Stimulated activated CD8-positive, alpha-beta memory T cell treated with anti-CD3 and anti-CD28 coated beads, Interleukin-4, amount 100 ng/mL, for 24 hours (primary cell): ENCODE results near the gene FGF1.

Experiments used
- DNase-seq: peaks from one replicate; pipeline ENCODE4 v3.0.0-alpha.2; 2020; ENCODE audit warnings: low read depth

FGF1 gene

DNA sequence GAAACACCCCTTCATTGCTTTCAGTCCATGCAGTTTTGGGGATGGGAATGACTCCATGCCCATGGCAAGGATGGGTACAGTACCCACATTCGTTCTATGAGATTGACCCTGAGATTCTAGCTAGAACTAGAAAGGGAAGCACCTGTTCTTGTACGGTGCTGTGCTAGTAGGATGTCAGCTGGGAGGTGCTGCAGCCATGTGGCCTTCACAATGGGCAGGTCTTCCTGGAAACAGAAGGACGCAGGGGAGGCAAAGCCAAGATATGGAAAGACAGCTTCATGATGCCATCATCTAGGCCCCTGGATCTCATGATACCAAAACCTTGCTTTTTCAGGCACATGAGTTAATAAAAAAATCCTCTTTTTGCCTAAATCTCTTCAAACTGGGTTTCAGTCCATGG is 10.5 kb upstream of the FGF1 start:
- DNase-seq = no peak

DNA sequence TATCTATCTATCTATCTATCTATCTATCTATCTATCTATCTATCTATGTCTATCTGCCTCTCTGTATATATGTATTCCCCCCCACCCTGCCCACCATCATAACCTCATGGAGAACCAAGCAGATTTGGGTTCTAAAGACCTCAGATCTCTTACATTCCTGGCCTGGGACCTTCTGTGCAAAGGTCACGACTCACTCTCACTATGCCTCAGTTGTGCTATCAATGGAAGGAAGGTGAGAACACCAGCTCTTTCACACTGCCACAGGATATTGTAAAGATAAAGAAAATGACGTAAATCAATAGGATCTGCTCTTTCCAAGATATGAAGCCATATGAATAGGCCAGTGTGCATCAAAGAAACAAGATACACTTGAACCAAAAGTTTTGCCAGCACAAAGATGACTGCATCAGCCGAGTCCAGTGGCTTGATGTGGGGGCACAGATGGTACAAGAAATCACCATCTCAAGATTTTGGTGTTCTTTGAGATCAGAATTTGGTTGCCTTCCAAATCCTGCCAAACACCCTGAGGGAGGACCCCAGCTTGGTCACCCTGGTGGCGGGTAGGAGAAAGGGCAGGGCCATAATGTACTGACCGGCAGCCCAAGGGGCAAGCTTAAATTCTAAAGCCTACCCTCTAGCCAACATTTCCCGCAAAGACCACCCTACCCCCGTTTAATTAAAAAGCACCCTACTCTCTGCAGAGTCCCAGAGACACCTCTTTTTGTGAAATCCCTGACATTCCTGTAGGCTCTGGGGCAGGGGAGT is 8.4 kb upstream of the FGF1 start:
- DNase-seq = no peak

DNA sequence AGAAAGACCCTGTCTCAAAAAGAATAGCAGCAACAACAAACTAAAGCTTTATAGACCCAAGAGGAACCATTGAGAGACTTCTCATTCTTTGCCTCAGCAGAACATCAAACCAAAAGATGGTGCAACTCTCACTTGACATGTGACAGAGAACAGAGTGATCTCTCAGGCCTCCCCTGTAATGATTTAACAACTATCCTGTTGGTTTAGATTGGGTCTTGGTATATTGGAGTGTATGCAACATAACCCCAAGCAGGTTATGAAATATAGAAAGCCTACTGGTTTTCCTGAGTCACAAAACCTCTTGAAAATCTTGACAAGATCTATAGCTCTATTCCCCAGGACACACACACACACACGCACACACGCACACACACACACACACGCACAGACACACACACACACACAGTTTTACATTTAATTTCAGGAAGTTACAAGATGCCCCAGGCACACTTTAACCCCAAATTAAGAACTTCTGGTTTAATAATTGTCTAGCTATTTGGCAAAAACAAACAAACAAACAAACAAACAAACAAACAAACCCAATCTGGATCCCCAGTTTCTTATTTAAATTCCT is 6.5 kb upstream of the FGF1 start:
- DNase-seq = no peak

DNA sequence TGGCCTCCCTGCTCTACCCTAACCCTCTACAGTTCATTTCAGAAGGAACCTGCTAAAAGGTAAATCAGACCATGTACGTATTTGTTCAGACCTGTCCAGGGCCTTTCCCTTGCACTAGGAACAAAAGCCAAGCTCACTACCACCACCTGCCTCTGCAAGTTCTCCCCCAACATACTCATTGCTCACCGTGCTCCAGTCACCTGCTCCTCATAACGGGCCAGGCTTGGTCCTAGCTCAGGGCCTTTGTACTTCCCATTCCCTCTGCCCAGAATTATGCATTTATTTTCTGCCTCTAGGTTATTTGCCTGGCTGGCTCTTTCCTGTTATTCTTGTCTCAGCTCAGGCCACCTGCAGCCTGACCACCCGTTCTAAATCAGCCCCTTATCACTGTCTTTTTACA is 4.8 kb upstream of the FGF1 start:
- no peak for DNase-seq

DNA sequence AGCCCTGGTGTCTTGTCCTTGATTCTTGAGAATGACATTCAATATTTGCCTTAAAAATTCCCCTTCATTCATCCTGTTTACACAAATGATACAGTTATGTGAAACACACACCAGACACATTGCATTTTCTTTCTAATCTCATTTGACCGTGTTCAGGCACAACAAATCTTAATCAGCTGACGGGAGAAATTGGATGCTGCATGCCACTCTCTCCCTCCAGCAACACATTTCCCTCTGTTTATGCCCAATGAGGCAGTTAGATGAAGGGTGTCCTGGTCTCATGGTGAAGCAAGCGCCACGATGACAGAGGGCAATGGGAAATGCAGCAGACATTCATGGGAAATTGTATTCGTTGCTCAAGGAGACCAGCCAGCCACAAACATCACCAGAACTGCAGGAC is 3.2 kb upstream of the FGF1 start:
- no peak for DNase-seq

DNA sequence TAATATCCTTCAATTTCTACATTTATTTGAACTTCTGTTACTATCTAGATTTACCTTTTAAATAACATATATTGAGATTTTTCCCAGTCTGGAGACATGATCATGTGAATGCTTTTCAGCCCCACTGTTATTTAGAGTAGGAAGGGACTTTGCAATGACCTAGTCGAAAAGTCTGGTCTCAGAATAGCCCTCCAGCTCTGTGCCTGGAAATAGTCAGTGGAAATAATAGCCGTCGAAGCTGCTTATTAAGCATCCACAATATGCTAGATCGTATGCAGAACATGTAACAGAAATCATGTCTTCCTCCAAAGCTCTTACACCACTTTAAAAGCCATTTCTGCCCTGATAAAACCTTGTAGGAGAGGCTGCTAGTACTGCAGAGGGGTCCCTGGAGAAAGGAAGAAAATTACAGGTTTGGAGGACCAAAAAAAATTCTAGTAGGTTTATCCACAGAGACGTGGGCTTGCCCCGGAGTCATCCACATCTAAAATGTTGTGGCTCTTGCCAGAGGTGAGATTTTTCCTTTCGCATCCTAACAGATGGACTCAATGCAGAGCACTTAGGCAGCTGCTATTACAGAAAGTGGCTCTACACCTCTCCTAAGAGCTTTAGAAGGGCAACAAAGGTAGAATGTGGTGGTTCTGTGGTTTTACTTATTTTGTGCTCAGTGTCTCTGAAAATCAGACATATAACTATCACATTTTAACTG is 2.5 kb upstream of the FGF1 start:
- DNase-seq = no peak

DNA sequence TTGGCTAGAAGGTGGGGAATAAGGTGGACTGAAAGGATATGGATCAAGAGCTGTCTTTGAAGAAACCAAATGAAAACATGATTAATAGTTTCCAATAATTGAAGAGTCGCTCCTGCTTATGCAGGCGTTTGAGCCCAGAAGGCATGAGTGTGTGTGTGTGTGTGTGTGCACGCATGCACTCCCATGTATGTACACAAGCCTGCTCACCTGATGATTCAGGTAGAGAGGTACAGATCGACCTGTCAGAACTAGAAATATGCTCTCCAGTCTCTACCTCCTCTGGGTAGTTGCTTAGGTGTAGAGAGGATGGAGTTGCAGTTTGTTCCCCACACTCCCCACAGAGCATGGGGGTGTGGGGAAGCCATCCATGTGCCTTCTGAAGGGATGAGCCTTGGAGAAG is 1.1 kb upstream of the FGF1 start:
- DNase-seq = no peak

DNA sequence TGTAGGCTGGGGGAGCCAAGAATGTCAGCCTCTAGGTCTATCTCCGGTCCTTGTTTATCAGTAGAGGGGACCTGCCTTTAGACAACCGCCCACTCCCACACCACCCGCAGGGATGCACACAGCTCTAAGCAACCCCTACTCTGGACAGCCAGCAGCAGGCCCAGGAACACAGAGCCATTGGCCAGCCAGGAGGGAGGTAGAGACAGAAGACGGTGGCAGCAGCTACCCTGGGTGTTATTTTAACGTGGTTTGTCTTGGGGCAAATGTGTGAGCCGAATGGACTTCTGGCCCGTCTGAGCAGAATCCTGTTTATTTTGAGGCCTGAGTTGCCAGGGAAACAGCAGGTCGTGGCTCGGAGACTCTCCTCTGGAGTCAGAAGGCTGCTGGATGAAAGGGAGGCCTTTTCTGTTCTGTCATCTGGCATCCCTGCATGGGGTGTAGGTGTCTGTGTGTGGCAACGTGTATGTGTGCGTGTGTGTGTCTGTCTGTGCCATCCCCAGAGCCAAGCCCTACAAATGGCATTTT is 382 bp upstream of the FGF1 start:
- DNase-seq = no peak

DNA sequence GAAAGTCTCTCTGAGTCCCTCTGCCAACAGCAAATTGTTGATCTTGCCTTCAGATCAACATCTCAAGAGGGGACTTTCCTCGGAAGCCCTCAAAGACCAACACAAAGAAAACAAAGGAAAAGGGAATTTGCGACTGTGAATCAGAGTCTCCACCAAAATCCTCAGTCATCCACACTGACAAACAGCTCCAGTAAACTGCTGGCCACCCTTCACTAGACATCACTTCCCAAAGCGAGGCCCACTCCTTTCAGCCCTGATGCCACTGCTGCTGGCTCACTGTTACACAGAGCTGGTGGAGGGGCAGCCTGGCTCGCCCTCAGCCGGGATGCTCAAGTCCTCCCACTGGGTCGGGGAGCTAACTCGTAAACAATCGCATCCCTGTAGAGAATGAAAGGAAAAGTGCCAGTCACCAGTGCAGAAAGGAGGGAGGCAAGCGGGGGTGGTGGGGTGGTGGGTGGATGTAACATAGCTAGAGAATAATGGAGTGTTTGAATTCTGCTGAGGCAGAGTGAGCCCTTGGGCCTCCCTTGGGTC is 1.3 kb downstream of the FGF1 start:
- no peak for DNase-seq

DNA sequence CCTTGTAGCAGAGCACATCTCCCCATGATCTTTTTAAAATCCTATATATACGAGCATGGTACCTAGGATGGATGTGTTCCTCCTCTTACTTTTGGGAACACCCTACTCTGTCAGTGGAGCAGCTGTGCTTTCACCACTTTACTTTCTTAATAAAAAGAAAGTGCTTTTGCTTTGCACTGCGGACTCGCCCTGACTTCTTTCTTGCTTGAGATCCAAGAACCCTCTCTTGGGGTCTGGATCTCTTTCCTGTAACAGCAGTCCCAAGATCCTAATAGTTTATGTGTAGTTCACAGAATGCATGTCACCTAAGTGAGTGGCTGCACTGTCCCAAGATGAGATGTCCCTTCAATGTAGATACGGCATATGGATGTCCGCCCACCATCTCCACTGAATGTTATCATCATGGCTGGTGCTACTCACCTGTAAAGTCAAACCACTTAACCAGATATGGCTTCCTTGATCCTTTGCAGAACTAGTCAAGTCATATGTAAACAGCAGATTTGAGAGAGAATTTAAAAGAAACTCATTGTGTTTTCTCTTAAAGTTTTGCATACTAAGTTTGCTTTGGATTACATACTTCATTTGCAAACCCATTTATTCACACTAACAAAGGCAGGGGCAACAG is 1.9 kb downstream of the FGF1 start:
- DNase-seq = no peak

DNA sequence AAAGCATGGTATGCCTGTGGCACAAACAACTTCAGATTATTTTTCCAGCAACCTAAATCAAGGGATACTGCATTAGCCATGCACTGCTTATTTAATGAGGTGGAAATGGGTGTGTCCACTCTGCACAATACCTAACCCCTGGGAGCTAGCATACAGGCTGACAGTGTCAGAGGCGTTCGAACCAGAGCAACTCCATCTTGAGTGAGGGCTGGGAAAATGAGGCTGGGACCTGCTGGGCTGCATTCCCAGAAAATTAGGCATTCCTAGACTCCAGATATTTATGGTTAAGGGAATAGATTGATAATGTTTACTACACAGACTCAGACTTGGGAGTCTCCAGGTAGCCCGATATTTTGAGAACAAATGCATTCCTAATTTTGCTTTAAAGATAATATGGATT is 2.8 kb downstream of the FGF1 start:
- no peak for DNase-seq

DNA sequence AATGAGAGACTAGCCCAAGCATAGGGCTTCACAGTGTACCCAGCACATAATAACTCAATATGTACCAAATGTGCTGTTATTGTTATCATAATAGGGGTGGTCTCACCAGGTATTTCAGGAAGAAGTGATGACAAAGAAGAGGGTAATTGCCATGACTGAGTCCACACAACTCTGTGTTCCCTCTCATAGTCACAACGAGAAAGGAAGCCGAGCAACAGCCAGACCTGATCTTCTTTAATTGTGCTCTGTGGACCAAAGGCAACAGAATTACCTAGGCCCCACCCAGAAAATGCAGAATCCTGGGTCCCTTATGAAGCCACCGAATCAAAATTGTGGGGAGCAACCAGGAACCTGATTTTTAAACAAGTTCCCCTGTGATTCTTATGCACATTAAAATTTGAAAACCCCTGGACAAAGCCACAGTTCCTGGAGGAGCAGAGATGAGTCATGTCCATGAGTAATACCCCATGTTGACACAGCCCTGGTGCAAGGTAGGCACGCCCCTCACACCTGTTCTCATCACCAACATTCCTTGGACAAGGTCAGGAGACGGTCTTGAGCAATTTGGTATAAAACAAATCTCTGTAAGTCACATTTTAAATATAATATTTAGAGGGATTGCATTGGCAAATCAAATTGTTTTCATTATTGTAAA is 5.2 kb downstream of the FGF1 start:
- no peak for DNase-seq

DNA sequence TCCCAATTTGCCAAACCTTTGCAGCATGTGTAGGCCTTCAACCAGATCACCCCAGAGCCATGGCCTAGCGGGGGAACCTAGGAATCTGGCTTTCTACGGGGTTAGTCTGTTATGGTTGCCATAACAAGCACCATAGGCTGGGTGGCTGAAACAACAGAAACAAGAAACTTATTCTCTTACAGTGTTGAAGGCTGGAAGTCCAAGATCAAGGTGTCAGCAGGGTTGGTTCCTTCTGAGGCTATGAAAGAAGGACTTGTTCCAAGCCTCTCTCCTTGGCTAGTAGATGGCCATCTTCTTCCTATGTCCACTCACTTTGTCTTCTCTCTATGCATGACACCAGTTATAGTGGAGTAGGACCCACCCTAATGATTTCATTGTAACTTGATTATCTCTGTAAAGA is 6.1 kb downstream of the FGF1 start:
- DNase-seq = no peak

DNA sequence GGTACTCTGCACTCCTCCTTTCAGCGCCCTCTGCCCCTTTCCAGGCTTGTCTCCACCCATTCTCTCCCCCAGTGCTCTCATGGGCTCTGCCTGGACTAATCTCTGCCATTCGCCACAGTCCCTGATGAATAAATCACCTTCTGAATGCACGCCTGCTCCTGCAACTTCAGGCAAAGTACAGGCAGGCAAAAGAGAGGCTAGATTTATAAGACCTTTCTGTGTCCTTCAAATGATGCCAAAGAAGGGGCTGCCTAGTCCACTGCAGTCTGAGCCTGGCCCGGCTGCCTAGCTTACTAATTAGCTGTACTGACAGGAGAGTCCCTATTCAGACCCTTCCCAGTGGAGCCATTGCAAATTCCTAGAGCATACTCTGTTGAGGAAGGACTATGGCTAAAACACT is 7.4 kb downstream of the FGF1 start:
- no peak for DNase-seq

DNA sequence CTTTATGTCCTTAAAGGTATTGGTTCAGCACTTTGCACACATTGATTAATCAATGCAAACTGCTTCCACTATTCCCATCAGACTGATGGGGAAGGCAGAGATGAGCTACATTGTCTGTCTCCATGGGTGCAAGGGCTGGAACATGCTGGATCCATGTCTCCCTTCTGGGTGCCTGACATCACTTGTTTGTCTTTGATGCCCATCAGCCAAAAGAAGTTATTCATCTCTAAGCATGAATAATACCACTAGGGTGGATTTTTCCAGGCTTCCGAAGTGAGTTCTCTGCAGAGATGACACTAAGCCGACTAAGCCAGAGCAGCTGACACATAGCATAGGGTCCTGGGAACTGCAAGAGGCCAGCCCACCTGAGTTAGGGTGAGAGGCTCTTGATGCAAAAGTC is 8.7 kb downstream of the FGF1 start:
- no peak for DNase-seq

DNA sequence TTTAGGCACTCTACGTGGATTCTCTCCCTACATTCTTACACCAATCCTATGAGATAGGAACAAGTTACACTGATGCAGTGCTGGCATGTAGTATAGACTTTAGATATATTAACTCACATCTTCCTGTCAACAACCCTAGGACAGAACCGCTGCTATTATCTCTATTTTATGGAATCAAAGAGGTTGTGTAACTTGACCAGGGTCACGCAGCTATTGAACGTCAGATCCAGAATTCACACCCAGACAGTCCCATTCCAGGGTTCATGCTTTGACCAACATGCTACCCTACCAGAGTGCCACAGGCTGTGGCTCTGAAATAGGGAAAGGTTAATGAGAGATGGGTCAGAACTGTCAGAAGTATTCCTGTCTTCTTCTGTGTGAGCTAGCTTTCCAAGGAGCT is 9.6 kb downstream of the FGF1 start:
- no peak for DNase-seq

DNA sequence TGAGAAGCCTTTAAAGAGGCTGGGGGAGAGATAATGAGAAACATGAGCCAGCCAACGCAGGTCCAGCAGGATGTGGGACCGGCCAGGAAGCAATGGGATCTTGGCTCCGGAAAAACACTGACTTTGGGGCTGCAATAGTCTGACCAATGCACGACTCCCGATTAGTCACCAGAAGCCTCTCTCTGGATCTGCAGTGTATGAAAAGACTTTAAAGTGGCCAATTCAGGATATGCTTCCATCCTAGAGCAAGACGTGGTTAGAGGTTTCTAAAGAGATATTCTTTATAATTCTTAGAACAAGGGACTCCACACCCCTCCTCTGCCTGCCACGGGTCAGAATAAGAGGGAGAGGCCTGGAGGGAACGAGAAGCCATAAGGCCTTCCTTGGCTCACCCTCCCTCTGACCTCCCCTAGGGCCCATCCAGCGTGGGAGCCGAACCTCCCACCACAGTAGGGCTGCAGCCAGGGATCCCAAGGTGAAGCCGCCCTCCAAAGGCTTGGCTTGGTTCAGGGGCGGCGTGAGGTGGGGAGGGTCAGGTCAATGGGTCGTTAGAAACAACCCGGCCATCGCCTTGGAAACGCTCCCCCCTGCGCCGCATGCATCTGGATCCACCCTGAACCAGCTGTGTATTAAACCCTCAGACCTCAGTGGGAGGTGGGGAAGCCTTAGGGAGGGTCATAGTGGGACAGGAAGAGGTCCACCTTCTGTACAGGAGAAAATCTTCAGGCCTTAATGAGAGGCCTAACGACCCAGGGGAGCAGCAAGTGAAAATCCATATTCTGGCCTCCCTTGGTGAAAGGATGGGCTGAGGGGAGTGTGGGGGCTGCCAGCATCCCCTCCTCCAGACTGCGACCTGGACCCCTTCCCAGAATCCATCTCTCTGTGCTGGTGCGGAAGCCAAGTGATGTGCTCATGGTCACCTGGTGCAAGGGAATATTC is 11.1 kb downstream of the FGF1 start:
- DNase-seq = no peak

DNA sequence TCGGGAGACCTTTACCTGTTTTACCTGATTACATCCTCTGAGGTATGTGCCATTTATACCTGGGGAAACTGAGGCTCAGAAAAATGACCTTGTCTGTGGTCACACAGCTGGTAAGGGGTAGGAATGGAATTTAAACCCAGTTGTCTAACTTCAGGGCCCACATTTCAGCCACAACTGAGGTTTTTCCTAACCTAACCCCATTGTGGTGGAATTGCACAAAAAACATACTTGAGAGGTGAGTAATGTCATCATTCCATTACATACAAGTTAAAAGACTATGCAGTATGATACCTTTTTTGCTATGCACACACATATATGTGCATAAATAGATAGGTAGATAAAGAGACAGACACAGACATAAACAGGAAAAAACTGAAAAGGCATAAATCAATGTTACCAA is 14.1 kb downstream of the FGF1 start:
- no peak for DNase-seq

DNA sequence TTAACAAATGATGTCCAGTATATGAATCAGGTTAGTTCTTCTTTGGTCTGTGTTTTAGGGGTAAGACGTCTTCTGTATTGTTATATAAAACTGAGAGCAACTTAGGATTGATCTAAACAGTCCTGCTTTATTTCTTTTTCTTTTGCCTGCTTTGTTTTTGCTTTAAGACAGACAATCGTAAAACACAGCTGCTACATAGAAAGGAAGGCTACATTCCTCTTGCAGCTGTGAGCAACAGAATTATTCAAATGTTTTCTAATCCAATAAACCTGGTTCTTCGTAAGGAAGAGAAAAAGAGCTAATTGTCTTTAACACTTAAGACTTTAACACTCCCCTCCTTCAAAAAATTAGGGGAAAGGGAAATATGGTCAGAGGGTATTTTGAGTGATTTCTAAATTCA is 14.6 kb downstream of the FGF1 start:
- DNase-seq = no peak

DNA sequence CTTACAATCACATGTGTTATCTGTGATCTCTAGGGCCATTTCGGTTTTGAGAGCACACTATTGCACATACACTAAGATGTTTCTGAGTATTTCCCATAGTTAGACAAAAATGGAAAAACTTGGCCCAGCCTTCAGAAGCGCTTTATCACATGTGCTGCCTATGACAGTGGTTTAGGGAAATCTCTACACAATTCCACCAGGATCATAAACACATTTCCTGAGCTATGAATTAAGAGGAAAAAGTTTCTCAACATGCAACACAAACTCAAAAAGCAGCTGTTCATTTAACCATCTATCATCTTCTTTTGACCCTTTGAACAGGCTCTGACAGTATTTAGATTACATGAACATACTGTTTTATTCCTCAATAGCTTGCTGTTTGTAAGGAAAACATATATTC is 15.1 kb downstream of the FGF1 start:
- DNase-seq = no peak

DNA sequence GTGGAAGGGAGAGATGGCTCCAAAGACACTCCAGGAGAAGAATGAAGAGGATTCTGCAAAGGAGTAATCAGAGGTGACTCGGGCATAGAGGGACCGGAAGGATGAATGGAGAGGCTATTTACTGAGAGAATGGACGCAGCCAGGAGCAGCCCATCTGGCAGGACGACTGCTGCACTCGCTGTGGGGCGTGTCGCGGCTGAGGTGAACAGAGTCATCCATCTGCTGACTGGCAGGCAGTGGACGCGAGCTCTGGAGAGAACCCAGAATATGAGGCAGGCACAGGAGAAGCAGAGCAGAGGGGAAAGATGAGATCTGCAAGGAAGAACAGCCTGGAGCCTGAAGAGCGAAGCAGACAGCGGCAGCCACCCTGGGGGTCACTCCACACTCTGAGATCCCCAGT is 16.4 kb downstream of the FGF1 start:
- no peak for DNase-seq
